NCI-H748 (cell line): ENCODE measurements around the gene TRIM29.
A peak's percentile ranks its signal among the peaks of the same experiment; 100 is the strongest.

Experiments used
- DNase-seq: peaks from one replicate; lab custom pipeline; 2025; ENCODE audit not compliant: unreplicated experiment; lab: John Stamatoyannopoulos, UW

The TRIM29 gene

DNA sequence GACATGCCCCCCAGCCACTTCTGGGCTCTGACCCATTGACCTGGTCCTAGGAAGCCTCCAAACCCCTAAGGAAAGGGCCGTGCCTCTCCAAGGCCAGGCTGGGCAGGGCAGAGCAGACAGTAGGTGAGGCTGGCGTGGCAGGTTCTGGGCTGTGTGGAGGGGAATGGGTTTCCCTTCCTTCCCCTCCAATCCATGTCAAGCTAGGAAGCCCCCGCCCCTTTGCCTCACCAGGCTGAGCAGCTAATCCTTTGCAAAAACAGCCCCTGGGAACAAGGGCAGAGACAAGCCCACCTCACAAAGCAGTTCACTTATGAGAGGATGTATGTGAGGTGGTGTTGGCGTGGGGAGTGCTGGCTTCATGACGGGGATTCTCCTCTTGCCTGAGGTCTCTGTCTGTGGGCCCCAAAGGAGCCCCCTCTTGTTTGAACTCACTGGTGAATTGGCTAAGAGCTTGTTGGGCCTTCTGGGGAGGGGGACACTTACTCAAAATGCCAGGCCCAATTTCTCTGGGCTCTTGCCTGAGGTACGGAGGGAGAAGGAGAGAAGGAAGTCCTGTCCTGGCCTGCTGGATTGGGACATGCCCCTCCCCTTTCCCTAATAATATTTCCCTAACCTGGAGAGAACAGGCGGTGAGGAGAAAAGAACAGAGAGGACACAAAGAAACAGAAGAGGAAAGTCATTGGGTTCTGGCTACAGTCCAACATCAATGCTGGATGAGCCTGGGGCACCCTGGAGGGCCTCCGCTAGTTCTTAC is 1.6 kb upstream of the TRIM29 start:
- DNase-seq = no peak

DNA sequence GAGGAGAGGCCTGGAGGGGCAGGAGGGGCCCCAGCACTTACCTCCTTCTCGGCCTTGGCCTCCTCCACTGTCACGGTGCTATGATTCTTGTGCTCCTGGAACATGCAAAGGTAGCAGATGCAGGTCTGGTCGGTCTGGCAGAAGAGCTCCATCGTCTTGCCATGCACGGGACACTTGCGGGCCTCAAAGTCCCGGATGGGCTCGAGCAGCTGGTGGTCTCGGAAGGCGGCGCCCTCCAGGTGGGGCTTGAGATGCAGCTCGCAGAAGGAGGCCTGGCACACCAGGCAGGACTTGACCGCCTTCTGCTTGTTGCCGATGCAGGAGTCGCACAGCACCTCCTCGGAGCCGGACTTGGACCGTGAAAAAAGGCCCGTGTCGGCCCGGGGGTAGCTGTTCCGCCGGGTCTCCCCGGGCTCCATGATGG is 714 bp downstream of the TRIM29 start:
- no peak for DNase-seq

DNA sequence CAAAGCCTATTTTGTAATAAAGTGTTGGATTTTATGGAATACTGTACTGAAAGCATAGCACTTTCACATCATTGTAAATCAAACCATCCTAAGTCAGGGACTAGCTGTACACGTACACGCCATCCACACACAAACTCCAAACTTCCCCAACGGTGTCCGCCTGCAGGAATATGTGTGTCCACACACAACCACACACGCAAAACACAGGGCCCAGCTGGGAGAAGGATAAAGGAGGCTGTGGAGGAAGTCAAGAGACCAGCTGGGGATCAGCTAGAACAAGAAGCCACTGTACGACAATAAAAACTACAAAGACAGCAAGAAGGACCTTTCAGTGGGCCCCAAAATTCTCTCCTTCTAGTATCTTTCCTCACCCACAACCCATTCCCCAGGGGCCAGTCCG is 1.6 kb downstream of the TRIM29 start:
- DNase-seq = no peak

DNA sequence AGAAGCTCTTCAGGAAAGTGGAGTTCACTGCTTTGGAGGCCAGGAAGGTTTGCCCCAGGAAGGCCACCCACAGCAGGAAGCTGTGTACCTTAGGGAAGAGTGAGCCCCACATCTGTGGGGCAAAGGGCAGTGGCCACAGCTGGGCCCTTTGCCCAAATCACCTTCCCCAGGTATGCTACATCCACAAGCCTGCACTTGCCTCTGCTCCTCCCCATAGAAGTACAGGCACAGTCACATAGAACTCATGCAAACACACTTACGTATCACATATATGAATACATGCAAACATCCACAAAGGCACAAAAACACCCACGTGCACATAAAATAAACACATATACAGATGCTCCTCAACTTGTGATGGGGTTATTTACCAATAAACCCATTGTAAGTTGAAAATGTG is 2.1 kb downstream of the TRIM29 start:
- no peak for DNase-seq

DNA sequence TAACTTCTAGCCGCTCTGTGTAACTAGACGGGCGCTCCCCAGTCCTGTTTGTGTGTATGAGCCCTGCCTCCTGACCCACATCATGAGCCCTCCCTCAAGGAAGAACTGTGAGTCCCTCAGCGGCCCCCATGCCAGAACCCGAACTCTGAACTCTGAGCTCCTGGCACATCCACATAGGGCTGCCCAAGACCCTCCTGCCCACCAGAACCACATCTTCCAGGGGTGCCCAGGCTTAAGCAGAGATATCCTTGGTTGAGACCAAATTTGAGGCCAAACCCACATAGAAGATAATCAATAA is 3.0 kb downstream of the TRIM29 start:
- no peak for DNase-seq

DNA sequence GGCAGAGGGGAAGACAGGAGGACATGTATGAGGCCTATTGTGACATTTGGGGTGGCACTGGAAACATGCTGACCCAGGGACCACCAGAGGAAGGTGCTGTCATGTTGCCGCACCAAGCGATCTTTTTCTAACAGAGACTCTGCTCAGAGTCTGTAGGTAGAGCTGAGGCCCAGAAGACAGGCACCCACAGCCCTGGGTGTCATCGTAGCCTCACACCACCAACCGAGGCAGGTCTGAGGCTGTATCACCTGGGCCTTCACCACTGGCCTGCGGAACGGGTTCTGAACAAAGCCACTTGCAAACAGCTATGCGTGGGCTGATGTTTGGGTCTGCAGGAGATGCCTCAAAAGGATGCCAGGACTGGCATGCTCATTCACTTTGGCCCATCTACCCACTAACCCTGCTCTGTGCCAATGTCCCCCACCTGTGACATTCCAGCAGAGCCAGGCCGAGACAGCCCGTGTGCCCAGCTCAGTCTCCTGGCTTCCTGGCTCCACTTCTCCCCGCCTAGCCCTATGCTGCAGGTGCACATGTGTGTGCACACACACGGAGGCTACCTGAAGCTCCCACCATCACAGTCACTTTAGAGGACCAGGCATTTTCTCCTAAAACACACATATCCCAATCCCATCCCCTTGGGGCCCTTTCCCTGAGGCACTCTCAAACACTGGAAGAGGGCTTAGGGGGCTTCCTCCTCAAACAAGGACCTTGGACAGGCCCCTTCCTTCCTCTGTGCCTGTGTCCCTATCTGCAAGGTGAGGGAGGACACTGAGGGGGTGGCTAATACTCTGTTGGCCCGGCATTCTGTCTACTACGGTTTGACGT is 3.6 kb downstream of the TRIM29 start:
- no peak for DNase-seq

DNA sequence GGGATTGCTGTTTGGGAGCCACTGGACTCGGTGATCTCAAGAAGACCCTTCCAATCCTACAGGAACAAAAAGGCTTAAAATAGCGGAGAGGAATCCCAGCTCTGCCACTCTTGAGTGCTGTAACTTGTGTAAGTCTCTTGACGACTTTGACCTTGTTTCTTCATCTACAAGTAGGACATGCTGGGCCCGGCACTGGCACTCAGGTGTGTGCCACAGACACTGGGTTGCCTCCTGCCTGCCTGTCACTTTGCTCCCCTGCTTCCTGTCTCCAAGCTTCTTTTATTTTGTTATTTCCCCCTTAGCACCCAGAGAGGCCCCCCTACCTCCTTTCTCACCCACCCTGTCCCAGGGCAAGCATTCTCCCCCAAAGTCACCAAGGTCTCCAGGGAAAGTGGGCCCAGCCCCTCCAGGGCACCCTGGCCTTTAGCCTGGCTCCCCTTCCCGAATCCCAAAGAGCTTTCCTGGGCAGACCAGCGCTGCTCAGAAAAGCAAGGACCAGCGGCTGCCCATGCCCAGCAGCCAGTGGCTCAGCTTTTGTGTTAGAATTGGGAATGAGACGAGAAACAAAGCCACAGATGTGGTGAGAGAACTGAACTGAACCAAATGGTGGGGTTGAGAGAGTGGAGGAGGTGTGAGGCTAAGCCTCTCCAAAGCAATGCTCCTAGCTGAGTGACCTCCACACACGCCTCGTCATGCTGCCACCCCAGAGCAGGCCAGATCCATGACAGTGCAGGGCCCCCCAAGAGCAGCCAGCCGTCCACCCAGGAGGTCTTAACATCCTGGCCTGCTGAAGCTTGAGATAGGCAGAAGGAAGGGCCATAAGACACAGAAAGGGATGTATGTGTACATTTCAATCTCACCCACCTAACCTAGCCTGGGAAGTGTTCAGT is 4.5 kb downstream of the TRIM29 start:
- DNase-seq = no peak

DNA sequence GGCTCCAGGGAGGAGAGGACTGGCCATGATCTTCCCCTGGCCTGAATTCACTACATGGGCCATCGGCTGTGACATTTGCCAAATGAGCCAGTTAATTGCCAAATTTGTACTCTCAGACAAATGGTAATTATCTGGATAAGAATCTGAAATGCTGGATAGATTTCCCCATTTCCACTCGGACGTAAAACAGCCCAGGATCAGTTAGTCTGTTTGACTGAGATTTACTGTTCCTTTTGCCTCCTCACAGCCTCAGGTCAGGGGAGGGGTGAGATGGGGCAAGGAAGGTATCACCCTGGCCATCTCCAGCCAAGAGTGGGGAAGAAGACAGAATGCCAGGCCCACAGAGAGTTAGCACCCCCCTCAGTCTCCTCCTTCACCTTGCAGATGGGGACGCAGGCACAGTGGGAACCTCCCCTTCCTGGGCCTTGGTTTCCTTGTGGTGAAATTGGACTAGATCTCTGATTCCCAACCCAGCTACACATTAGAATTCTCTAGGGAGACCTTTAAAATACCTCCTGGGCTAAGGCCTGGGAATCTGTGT is 5.2 kb downstream of the TRIM29 start:
- DNase-seq = no peak

DNA sequence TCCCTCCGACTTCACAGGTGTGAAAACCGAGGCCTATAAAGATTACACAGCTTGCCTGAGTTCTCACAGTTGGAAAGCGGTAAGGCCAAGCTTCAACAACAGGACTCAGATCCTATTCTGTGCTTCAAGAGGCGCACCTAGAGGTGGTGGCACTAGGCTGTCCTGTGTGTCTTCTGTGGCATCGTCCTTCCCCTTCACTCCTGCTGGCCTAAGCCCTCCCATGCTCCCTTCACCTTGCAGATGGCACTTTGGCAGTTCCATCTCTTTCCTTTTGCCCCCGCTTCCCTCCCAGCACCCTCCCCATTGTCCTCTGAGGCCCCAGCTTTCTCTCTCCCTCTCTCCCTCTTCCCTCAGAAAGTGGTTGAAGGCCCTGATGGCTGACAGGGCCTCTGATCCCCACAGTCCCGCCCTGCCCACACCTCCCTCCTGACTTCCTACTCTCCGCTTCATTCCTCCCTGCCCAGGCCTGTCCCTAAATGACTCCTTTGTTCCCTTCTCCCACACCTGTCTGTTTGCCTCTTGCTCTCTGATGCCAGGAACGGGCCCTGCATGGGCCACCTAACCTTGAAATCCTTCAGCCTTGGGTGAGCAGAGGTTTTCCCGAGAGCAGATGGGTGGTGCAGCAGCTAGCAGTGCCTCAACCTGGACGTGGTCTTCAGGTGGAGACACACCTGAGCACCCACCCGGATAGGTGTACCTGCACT is 5.8 kb downstream of the TRIM29 start:
- DNase-seq = no peak

DNA sequence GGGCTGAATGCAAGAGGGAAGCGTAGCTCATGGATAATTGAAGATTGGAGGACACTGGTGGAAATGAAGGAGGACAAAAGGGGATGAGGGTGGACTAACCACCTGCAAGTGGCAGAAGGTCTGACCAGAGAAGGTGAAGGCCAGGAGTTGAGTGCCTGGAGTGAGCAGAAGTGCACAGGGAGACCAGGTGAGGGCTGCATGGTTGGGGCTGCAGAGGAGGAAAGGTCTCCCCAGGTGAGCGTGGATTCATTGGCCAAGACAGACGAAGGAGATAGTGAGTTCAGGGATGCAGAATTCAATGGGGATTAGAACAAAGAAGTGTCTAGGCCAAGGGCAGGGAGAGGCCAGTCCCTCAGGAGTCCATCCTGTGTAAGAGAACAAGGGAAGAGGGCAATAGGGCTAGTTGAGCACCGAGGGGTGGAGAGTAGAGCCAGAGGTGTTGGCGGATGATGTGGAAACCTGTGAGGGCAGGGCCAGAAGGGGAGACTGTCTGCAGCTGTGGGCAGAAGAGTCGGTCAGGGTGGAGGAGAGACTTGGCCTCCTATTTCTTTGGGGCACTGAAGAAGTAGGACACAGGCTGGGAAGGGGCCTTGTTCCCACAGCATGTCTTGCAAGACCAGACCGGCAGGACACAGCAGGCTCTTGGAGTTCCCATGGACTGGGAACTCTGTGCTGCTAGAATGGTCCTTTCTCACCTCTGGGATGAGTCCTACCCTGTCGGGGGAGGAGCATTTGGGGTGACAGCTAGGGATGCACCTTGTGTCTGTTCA is 6.7 kb downstream of the TRIM29 start:
- no peak for DNase-seq

DNA sequence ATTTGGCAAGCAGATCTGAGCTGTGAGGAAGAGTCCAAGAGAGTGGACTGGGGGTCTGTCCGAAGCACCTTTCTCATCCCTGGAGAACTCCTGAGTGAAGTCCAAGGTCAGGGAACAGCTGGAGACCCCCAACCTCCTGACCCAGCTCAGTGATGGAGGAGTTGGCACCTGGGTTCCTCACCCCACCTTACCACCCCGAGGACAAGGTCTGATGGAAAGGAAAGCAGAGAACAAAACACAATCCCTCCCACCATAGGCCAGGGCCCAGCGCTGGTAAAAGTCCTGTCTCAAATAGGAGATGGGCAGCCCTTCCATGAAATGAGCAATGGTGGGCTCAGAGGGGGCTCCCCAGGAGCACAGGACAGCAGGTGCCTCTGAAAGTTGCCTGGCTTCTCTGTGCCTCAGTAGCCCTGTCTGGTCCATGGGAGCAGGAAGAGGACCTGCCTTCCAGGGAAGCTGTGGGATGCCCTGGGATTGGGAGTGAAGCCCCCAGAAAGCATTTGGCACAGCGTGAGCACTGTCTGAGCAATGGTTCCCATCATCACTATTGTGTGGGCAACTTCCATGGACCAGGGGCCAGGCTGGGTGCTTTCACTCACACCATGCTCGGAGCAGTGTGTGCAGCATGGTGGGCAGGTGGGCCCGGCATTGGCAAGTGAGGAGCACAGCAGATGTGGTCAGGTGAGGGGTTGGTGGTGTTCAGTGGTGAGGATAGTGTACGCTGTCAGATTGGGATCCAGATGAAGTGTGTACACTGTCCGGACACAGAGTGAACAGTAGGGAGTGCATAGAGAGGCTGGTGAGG is 7.5 kb downstream of the TRIM29 start:
- no peak for DNase-seq

DNA sequence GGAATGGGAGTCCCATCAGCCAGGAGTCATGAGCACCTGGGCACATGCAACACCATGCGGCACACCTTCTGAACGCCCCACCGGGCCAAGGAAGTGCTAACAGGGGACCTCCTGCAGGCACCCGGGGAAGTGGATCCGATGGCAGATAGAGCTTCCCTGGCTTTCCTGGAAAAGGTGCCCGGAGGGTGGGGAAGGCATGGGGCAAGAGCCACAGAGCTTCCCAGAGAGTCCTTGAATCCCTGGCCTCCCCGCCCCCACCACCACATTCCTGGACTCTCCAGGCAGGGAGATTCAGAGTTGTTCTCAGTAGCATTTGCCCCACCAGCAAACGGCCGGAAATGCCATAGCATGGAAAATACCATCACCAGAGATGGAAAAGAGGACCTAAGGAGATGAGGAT is 8.3 kb downstream of the TRIM29 start:
- no peak for DNase-seq

DNA sequence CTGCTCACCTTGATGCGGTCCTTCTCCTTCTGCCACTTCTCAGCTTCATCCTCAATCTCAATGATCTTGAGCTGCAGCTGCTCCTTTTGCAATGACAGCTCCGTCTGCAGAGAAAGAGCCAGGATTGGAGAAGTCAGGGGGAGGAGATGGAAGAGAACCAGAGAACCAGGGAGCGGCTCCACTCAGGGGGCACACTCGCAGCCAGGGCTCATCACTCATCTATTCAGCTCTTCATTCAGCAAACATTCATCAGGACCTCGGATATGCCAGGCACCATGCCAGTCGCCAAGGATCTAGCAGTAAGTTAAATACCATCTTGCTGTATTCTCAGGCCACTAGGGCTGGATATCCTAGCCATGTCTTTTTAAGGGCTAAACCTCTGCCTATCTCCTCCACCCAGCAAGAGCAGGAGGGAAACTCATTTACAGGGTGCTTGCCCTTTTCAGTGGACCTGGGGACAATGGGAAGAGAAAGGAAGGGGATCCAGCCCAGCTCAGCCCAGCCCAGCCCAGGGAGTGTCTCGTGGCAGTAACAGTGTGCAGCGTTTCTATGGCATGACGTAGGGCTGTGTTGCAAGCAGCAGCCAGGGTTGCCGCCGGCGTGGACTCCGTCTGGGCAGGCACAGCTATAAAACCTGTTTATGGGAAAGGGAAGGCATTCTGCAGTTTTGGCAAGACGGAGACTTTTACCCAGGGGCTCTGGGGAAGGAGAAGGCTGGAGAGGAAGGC is 9.4 kb downstream of the TRIM29 start:
- DNase-seq = peak; percentile 1

DNA sequence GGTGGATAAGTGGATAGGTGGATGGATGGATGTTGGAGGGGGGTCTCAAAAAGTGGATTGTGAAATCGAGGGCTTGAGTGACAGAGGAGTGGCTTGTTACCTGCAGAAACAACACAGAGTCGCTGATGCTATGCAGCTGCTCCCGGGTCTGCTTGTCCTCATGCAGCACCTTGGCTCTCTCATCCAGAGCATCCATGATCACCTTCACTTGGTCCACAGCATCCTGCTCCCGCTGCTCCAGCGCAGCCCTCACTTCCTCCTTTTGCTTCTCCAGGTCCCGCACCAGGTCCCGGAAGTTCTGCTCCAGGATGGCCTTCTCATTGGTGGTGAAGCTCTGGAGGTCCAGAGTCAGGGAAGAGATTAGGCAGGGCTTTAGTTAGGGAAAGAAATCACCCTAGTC is 10.7 kb downstream of the TRIM29 start:
- DNase-seq = no peak

DNA sequence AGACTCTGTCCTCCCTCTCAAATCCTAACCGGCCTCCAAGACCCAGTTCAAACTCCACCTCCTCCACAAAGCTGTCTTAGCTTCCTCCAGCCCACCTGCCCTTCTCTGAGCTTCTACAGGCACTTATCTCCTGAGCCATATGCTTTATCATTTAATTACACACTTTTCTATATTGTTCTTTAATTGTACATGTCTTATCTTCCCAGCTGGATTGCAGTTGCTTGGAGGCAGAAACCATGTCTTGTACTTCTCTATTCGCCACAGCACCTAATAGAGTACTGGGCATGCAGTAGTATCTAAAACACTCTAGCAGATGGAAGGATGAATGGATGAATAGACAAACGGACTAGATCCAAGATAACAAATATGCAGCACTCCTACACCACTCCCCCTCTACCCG is 11.3 kb downstream of the TRIM29 start:
- DNase-seq = no peak

DNA sequence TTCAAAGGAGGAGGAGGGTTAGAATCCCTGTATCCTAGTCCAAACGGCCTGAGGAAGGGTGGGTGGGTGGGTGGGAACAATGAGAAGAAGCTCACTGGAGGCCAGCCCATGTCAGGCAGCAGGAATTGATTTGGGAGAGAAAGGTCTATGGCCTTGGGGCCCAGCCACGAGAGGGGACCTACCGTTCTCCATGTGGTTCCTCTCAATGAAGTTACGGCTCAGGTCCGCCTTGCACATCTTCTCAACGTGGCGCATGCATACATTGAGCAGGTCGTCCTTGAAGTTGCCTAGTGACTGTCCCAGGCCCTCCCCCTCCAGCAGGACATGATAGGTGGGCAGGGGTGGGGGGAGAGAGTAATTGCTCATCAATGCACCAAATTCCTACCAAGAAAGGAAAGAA is 12.4 kb downstream of the TRIM29 start:
- DNase-seq = no peak

DNA sequence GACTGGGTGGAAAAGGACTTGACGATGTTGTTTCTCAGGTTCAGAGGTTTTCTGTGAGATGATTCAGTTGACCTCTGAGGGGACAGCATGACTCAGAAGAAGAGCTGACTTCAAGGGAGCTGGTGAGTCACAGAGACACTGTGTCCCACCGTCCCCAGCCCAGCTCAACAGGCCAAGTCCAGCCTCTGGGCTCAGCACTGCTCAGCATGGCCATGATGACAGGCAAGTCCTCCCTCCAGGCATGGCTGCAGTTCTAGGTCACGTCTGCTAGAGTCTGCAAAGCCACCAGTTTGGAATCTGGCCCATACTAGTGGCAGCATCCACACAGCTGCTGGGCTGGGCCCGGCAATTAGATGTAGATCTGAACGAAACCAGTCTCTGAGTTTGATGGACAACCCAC is 12.9 kb downstream of the TRIM29 start:
- DNase-seq = no peak

DNA sequence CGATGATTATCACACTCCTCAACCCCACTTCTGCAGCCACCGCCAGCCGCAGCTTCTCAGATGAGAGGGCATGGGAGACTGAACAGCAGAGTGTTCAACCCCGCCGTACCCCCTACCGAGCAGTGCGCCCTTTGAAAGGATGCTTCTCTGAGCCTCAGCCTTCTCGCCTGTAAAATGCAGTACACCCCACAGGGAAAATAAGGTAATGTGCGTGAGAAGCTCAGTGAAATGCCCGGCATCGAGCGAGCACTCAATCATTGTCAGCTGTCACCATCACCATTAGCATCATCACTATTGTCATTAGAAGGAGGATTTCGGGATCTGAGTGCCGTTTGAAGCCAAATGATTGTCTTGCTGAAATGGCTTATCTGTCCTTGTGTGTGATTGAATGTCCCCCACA is 13.6 kb downstream of the TRIM29 start:
- DNase-seq = peak; percentile 5

DNA sequence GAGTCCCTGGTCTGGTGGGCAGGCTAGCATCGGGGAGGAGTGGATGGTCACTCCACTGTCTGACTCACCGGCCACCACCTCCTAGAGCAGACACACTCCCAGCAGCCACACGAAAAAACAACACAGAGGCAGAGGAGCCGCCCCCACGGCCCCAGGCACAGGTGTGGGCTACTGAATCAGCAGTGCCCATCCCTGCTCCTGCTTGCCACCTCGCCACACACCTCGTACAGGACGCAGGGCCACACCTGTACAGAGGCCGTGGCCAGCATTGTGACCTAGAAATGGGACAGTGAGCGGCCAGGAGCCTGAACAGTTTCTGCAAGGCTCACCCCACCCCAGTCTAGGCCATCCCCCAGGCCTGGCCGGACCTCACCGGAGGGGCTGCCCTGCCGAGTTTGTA is 14.0 kb downstream of the TRIM29 start:
- no peak for DNase-seq
